ENCODE data around the gene USP38.

- TF ChIP-seq CTCF (IDR thresholded peaks at IDR 0.05) (no peak), POLR2A (IDR thresholded peaks at IDR 0.05) (no peak)
Measured at GRCh38 chr4:143251779-143252178, 67.1 kb downstream of the USP38 start.

Measured in esophagus squamous epithelium (tissue), 4 donors.